HG02884 (cell line): Measurements from ENCODE around the gene TRIL.

ENCODE experiments used
- ATAC-seq: cut with Tn5 transposase; IDR thresholded peaks from one replicate; pipeline ENCODE4 v1.9.1; 2021; ENCODE audit warnings: mild to moderate bottlenecking, moderate library complexity; ENCODE audit not compliant: unreplicated experiment

Gene TRIL

DNA sequence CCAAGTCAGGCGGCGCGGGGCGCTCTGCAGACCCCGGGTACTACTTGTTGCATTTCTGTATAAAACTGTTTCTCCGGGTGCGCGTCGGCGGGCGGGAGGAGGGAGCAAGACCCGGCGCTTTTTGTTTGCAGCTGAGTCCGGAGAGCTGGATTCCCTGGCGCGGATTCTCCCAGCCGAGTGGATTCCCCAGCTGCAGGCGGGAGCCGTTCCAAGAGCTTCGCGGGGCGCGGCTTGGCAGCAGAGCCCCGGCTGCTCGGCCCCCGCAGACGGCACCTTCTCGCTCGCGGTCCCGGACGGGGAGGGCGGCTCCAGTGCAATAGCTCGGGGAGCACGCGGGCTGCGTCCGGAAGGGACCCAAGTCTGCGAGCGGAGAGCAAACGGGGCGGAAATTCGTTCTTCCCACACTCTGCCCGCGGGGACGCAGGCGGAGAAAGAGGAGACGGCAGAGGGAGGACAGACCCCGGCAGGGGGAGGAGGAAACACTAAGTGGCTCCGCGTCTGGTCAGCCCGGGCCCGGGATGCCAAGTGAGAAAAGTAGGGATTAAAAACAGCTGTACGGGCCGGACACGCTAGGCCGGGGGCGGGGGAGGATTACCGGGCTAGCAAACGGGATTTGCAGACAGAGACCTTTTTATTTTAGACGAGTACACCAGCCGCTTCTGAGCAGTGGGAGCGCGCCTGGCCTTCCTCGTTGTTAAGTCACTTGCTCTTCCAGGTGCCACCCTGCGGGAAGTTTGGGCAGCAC, at the start of gene TRIL:
TRIL (minus strand) TSS at position 96 of the 745 bp plus-strand sequence. CDS start 284 bp downstream, outside the sequence.
- ATAC-seq = no peak

- ATAC-seq = no peak
Observed at GRCh38 chr7:29007127-29007526, 49.0 kb upstream of the TRIL start.

DNA sequence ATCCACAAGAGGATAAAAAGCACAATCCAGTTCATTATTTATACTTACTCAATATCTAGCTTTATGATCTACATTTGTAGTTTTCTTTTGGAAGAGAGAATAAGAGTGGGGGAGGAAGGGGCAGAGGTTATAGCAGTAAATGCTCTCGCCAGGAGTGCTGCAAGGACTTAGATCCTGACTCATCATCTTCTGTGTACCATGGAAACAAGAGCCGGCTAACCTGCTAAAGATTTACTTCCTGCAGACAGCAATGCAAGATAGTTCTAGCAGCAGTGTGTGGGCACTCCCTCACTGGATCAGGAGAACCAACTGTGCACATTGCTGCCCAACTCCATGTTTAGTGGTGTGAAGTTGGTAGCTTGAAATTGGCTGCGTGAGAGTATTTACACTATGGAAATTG, 47.7 kb upstream of the TRIL start:
- no peak for ATAC-seq

DNA sequence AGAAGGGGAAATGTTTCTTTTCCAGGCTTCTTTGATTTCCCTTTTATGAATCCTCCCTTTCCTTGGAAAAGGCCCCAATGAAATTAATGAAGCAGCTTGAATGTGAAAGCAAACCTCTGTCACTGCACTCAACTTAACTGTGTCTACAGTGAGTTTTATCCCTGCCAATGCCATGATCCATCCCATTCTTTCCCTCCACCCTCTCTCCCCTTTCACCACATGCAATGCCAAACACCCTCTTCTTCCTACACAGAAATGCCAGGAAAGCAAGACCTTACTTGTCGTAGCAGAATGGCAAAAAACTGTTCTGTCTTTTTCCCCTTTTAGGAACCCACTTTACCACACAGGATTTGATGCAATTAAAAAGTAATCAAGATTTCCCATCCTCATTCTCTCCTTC, 47.3 kb upstream of the TRIL start:
- no peak for ATAC-seq

DNA sequence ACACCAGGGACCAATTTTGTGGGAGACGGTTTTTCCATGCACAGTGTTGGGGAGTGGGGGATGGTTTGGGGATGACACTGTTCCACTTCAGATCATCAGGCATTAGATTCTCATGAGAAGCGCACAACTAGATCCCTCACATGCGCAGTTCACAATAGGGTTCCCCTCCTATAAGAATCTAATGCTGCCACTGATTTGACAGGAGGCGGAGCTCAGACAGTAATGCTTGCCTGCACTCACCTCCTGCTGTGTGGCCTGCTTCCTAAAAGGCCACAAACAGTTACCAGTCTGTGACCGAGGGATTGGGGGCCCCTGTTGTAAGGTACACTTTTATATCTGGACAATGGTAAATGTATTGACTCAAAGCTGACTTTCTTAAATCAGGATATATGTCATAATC, 45.6 kb upstream of the TRIL start:
- no peak for ATAC-seq

GRCh38 chr7:29000717-29001076, 42.6 kb upstream of the TRIL start:
- ATAC-seq = no peak

- no peak for ATAC-seq
Observed at GRCh38 chr7:28999895-29000716, 42.0 kb upstream of the TRIL start.

DNA sequence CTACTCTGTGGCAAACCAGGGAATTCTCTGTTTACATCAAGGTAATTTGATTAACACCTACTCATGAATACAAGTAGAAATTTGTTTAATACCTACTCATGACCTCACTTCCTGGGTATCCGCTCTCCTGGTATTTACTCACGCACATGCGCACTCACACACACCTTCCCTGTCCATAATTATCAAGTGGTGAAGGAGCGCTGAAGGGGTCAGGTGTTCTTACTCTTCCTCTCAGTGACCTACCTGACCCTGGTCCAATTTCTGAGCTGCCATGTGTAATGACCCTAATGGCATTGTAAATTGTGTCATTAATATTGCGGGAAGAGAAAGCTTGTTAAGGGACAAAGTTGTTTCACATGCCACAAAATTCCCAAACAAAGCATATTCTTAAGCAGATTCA, 41.3 kb upstream of the TRIL start:
- ATAC-seq = no peak

- no peak for ATAC-seq
Observed at GRCh38 chr7:28998105-28998504, 40.0 kb upstream of the TRIL start.

DNA sequence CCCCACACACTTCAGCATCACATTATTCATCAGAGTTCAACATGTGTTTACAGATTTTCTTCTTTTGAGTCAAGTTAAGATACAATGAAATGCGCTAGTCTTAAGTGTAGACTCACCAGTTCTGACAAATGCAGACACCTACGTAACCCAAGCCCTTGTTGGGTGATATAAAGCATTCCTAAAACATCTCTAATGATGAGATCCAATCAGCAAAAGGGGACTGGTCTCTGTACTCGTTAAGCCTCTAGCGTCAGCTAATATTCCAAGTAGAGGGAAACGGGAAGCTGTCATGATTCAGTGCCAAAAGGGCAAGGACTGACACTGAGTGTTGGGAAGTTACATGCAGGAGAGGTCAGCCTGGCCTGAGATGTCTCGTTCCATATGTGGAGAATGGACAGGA, 38.7 kb upstream of the TRIL start:
- ATAC-seq = no peak

GRCh38 chr7:28993371-28993770, 35.2 kb upstream of the TRIL start:
- no peak for ATAC-seq

DNA sequence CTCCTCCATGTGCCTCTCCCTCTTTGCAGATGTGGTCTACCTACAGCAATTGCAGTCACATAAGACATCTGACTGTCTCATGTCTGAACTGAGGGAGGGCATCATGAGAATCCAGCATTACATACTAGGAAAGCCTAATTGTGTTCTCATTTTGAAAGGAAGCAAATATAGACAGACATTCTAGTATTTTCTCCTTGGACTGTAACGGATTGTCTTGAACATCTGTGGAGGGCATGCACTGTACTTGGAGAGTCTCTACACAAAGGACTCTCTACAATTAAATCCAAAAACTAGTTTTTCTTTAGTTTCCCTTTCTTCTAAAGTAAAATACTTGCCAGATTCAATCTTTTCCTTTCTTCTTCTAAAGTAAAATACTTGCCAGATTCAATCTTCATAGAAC, 34.7 kb upstream of the TRIL start:
- ATAC-seq = no peak

DNA sequence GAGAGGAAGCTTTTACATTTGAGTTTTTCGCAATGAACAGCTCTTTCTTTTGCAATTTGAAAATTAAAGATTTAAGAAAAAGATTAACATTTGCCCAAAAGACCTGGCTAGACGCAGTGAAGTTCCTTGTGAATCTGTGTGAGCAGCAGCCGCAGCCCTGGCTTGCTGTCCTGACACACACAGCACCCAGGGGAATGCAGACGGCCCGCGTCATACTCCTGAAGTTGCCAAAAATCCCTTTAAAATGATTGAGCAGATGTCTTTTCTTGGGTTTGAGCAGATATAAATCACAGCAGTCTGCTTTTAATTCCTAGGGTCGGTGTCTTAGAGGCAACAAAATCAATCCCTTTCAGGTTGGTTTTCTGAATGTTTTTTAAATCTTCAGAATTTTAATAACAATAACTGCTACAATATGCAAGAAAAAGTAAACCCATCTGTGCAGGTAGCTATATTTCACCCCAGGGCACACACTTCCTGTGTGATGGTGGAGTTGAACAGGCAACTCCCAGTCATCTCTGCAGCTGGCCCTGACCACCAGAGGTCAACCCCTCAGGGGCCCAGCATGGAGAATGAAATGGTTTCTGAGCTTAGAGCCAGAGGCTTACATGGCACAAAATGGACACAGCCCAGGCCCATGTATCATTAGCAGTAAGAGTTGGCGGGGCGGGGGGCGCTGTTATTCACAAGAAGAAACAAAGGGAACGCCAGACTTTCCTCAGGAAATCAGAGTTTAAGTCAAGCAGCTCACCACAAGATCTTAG, 32.2 kb upstream of the TRIL start:
- no peak for ATAC-seq

- ATAC-seq = no peak
Observed at GRCh38 chr7:28989211-28989980, 31.3 kb upstream of the TRIL start.

- ATAC-seq = no peak
Observed at GRCh38 chr7:28988810-28989209, 30.7 kb upstream of the TRIL start.

DNA sequence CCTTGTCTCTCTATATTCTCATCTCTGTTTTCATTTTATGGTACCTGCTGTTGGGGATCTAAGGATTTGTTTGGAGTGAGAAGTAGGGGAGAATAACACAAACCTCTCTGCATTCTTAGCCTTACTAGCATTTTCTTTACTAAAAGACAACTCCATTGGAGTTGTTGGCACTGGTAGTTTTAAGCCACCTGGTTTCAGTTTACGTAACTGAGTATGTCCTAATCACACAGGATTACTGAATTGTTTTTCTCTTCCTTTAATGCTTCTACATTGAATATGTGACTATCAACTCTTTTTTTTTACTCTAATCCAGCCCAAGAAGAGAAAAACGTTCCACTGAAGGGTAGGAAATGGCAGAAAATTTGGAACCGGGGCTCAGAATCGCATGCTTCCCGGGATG, 30.0 kb upstream of the TRIL start:
- ATAC-seq = no peak

DNA sequence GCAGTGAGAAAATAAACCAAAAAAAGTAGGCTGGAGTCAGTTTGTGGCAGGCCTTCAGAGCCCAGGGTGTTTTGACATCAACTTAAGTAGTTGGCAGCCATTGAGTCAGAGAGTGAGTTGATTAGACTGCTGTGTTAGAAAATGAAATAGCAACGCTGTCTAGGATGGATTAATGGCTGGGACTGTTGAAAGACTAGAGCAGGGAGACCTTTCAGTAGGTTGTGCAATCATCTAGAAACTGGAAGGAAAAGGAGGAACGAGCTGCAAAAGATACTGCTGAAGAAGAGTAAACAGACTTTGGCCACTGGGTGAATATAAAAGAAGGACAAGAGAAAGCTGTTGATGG, 28.6 kb upstream of the TRIL start:
- ATAC-seq = no peak

- ATAC-seq = no peak
Observed at GRCh38 chr7:28986028-28986764, 28.1 kb upstream of the TRIL start.

- ATAC-seq = no peak
Observed at GRCh38 chr7:28984631-28985030, 26.5 kb upstream of the TRIL start.

GRCh38 chr7:28984217-28984616, 26.1 kb upstream of the TRIL start:
- no peak for ATAC-seq
